K562 (cell line): Measurements from ENCODE around the gene SAMD9. TPM values are rescaled to one million over a fixed set of nuclear protein-coding genes. Genes with fewer than 3 reads are reported as not detected.
A peak's percentile ranks its signal among the peaks of the same experiment; 100 is the strongest.

ENCODE experiments used
- ATAC-seq: fragments of 200-7000 bp; cut with Tn5 transposase; 3 replicates; pipeline ENCODE4 v1.9.1; 2020; ENCODE audit warnings: moderate library complexity
- BruUV-seq: library from RNA; stranded (reverse); fragments of 400-500 nt; replicated peaks from 2 replicates; lab custom pipeline; 2021; lab: Mats Ljungman, UMichigan
- CTCF ChIA-PET: fragments of 300-600 bp; formaldehyde crosslinking; extraction: SDS; loops from one replicate; lab custom pipeline; 2021; ENCODE audit warnings: low intra/inter-chr PET ratio; lab: Yijun Ruan, JAX
- POLR2A ChIA-PET: fragments of 300-600, 350-650 bp; sonication (Branson Sonifier 250); formaldehyde crosslinking; extraction: SDS; loops from one replicate; lab custom pipeline; 2021; ENCODE audit warnings: antibody characterized with exemption, inconsistent platforms; lab: Yijun Ruan, JAX
- DNase-seq, 4 experiments: peaks; one replicate each; pipeline versions ENCODE4 v3.0.0 to v3.0.0-alpha.2; 2011 to 2018; ENCODE audit warnings: low spot score in 3 of 4, mixed read lengths in 3 of 4; ENCODE audit errors: extremely low read depth in 1 of 4
- FAIRE-seq: peaks from 2 replicates; lab custom pipeline; 2011; peaks lifted over from hg19 to GRCh38; lab: Jason Lieb, UNC
- H2AFZ ChIP-seq: 2 replicates; pipeline ENCODE4 v1.6.0; 2011; ENCODE audit warnings: low read depth, low read length, control low read depth, inconsistent platforms
- H3K27ac ChIP-seq: fragments of 200-600 bp; 3 replicates; pipeline ENCODE4 v1.8.0; 2011; ENCODE audit warnings: low read depth, mild to moderate bottlenecking, control low read depth, inconsistent platforms, low read length, moderate library complexity, mixed read lengths; ENCODE audit errors: extremely low read depth
- H3K27me3 ChIP-seq, 2 experiments: fragments of 300-600 bp in 1 of 2; 2 replicates in 1 of 2; 3 replicates in 1 of 2; pipeline versions ENCODE4 v1.6.0 to v1.8.0; 2011; ENCODE audit warnings: inconsistent platforms in 2 of 2, low read length in 2 of 2, mild to moderate bottlenecking in 1 of 2, mixed read lengths in 1 of 2, moderate library complexity in 1 of 2; ENCODE audit not compliant: control insufficient read depth in 2 of 2, insufficient read depth in 2 of 2
- H3K36me3 ChIP-seq: fragments of 300-600 bp; 3 replicates; pipeline ENCODE4 v1.8.0; 2011; ENCODE audit warnings: mild to moderate bottlenecking, low read length, inconsistent platforms; ENCODE audit not compliant: control insufficient read depth, insufficient read depth
- H3K4me1 ChIP-seq, 2 experiments: fragments of 200-600 bp in 1 of 2; replicated peaks in 1 of 2; 2 replicates in 1 of 2; 3 replicates in 1 of 2; pipeline versions ENCODE4 v1.5.1 to v1.8.0; 2011; ENCODE audit warnings: inconsistent platforms in 2 of 2, low read length in 2 of 2, mild to moderate bottlenecking in 1 of 2, mixed read lengths in 1 of 2, moderate library complexity in 1 of 2; ENCODE audit not compliant: control insufficient read depth in 2 of 2, insufficient read depth in 2 of 2
- H3K4me2 ChIP-seq: 2 replicates; pipeline ENCODE4 v1.6.1; 2011; ENCODE audit warnings: low read length, control low read depth, inconsistent platforms, mixed read lengths; ENCODE audit not compliant: insufficient read depth
- H3K4me3 ChIP-seq: fragments of 200-600 bp; sonication (generic), shearing (Covaris generic); 2 replicates; pipeline ENCODE4 v1.5.1; 2016; ENCODE audit warnings: control low read depth, inconsistent platforms
- H3K79me2 ChIP-seq: fragments of 200-600 bp; 3 replicates; pipeline ENCODE4 v1.8.0; 2011; ENCODE audit warnings: low read length, inconsistent platforms; ENCODE audit not compliant: control insufficient read depth, insufficient read depth
- H3K9ac ChIP-seq, 2 experiments: 2 replicates each; pipeline versions ENCODE4 v1.6.0 to v1.6.1; 2011; ENCODE audit warnings: low read depth in 2 of 2, low read length in 2 of 2, control low read depth in 1 of 2, inconsistent platforms in 1 of 2, mild to moderate bottlenecking in 1 of 2, mixed read lengths in 1 of 2; ENCODE audit not compliant: insufficient read depth in 1 of 2
- H3K9me1 ChIP-seq: one replicate; pipeline ENCODE4 v1.6.0; 2011; ENCODE audit warnings: inconsistent platforms, mild to moderate bottlenecking, low read length, moderate library complexity; ENCODE audit not compliant: control insufficient read depth, insufficient read depth
- H3K9me3 ChIP-seq: replicated peaks from 2 replicates; pipeline ENCODE4 v1.5.1; 2011; ENCODE audit warnings: low read depth, low read length, inconsistent platforms; ENCODE audit not compliant: control insufficient read depth, insufficient read depth
- H4K20me1 ChIP-seq: replicated peaks from 2 replicates; pipeline ENCODE4 v1.6.1; 2011; ENCODE audit warnings: low read length, inconsistent platforms, mixed read lengths; ENCODE audit not compliant: control insufficient read depth, insufficient read depth
- ARHGAP35 ChIP-seq: fragments of 450-650 bp; IDR thresholded peaks from 2 replicates; pipeline ENCODE4 v1.6.1; 2018; ENCODE audit not compliant: partially characterized antibody
- ATF7 ChIP-seq: fragments of 450-650 bp; IDR thresholded peaks from 2 replicates; pipeline ENCODE4 v1.7.1; 2014; ENCODE audit warnings: mild to moderate bottlenecking, moderate library complexity
- CREM ChIP-seq: IDR thresholded peaks from 2 replicates; pipeline ENCODE4 v1.6.1; 2014; ENCODE audit warnings: antibody characterized with exemption, low read depth
- FOXA1 ChIP-seq: fragments of 450-650 bp; IDR thresholded peaks from 2 replicates; pipeline ENCODE4 v1.6.1; 2016; ENCODE audit warnings: mild to moderate bottlenecking, borderline replicate concordance
- MAFG ChIP-seq: fragments of 450-650 bp; conservative IDR thresholded peaks from 2 replicates; pipeline ENCODE4 v1.6.1; 2016; ENCODE audit warnings: missing genetic modification characterization, missing compliant biosample characterization
- MAFK ChIP-seq: IDR thresholded peaks from 2 replicates; pipeline ENCODE4 v1.6.1; 2011; ENCODE audit warnings: low read length, improper control_type of control experiment
- NFE2 ChIP-seq: IDR thresholded peaks from 2 replicates; pipeline ENCODE4 v1.6.1; 2014; ENCODE audit warnings: antibody characterized with exemption, low read depth
- PML ChIP-seq: IDR thresholded peaks from 2 replicates; pipeline ENCODE4 v1.6.1; 2012; ENCODE audit warnings: low read length, inconsistent platforms
- POLR2H ChIP-seq: IDR thresholded peaks from 2 replicates; pipeline ENCODE4 v1.6.1; 2016; ENCODE audit warnings: missing genetic modification characterization, low read depth, mild to moderate bottlenecking, control low read depth, missing compliant biosample characterization, moderate library complexity
- RFX7 ChIP-seq: fragments of 250-450 bp; sonication (Bioruptor Pico); IDR thresholded peaks from 2 replicates; pipeline ENCODE4 v1.5.1; 2021; ENCODE audit warnings: mild to moderate bottlenecking
- ZNF143 ChIP-seq: sonication (generic); formaldehyde crosslinking; IDR thresholded peaks from 2 replicates; pipeline ENCODE4 v1.9.0; 2022; ENCODE audit warnings: mild to moderate bottlenecking, missing genetic modification reagents
- ZNF316 ChIP-seq: fragments of 450-650 bp; IDR thresholded peaks from 2 replicates; pipeline ENCODE4 v1.6.1; 2016
- ZNF551 ChIP-seq: fragments of 250-450 bp; sonication (Bioruptor Pico); IDR thresholded peaks from 2 replicates; pipeline ENCODE4 v1.5.0; 2021; ENCODE audit warnings: mild to moderate bottlenecking, moderate library complexity
- WGBS: fragments of 100-300 bp; shearing (Covaris generic); methylation state at CpG from one replicate; pipeline ENCODE4 v1.1.6; 2016; ENCODE audit warnings: low coverage, mixed read lengths; ENCODE audit not compliant: insufficient coverage; ENCODE audit errors: missing lambda C conversion rate; 5-methylcytosine and 5-hydroxymethylcytosine counted together
- in situ Hi-C: fragments of 300-500 bp; cut with MboI; formaldehyde crosslinking; loops from 4 replicates; pipeline ENCODE4 v1.15.0; 2018; ENCODE audit warnings: inconsistent platforms, mixed read lengths
- intact Hi-C: fragments of 100-400 bp; cut with micrococcal nuclease; formaldehyde crosslinking; loops from 2 replicates; pipeline ENCODE4 v1.14.2; 2022
- polyA plus RNA-seq, 8 experiments: library from polyadenylated mRNA; depleted of rRNA in 4 of 8; stranded (reverse) in 5 of 8; unstranded in 3 of 8; fragments of >200 nt; fragmentation: Nextera tagmentation in 2 of 8; fragmentation: Illumina TruSeq in 1 of 8; extraction: Ambion mirVana in 2 of 8; extraction: Trizol in 1 of 8; gene quantifications; 2 replicates each; pipeline versions ENCODE4 v1.2.1 to v1.2.3, GENCODE V29; 2011 to 2014; ENCODE audit warnings: inconsistent platforms in 1 of 8, missing spikeins in 1 of 8
- total RNA-seq, 7 experiments: library from RNA; depleted of rRNA in 6 of 7; stranded (reverse); fragments of >200 nt in 6 of 7; fragmentation: Illumina TruSeq in 2 of 7; extraction: Trizol in 2 of 7; gene quantifications; 2 replicates each; pipeline versions ENCODE4 v1.2.1 to v1.2.3, GENCODE V29; 2011 to 2021; ENCODE audit warnings: low replicate concordance in 1 of 7
- TF ChIP-seq, protein P1 (sequence below): conservative IDR thresholded peaks from 2 replicates; pipeline ENCODE4 v1.6.1; 2011; ENCODE audit warnings: low read depth, mild to moderate bottlenecking, low read length; ENCODE audit not compliant: control insufficient read depth
- TF ChIP-seq, protein P2 (sequence below): fragments of 250-450 bp; sonication (Bioruptor Pico); IDR thresholded peaks from 2 replicates; pipeline ENCODE4 v1.8.0; 2021; ENCODE audit warnings: moderate library complexity, mild to moderate bottlenecking, inconsistent platforms

Gene SAMD9
- total and polyA plus RNA-seq, 9 of the 15 experiments (the other 6 are each of a cell fraction or from before 2014, with no cell fraction given): 1.0 to 4.0 (median 1.9) TPM

DNA sequence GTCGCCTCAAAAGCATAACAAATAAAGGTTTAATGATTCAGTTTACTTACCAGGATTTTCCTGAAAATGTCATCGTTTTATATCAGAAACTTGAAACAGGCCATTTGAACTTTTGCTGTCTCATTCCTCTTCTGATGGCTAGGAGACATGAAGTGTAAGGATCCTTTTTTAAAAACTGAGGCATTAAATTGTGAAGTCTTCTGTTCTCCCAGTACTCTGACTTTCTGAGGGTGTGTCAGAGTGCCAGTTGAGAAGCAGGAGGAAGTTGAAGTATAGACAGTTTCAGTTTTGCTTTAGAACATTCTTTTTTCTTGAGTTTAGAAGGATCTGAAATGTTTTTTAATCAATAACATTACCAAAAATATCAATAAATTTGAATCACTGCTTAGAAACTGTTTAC is 30.4 kb upstream of the SAMD9 start, which contains the start of gene SAMD9L:
SAMD9L (minus strand) TSS at position 242 of the 400 bp plus-strand sequence. CDS start 12,414 bp downstream, outside the sequence.
- WGBS: 6% methylated on average over 2 of the region's 2 CpGs
- H4K20me1 ChIP-seq: no peaks in the 10 kb centered on the region
- POLR2A ChIA-PET: no interaction called here
- TF ChIP-seq FOXA1 (no peak), NFE2 (peak; percentile 55), ATF7 (no peak), ZNF551 (CRISPR knock-in tag) (no peak), POLR2H (tag) (0 out of 2 replicates have a peak, but pooled peaks have one; percentile 32), CREM (no peak), ARHGAP35 (no peak), MAFK (0 out of 2 replicates have a peak, but pooled peaks have one; percentile 5), PML (no peak), ZNF316 (peak; percentile 48), RFX7 (CRISPR knock-in tag) (no peak), ZNF143 (no peak), MAFG (tag) (0 out of 2 replicates have a peak, but pooled peaks have one; percentile 6)
- TF ChIP-seq, protein P1, sequence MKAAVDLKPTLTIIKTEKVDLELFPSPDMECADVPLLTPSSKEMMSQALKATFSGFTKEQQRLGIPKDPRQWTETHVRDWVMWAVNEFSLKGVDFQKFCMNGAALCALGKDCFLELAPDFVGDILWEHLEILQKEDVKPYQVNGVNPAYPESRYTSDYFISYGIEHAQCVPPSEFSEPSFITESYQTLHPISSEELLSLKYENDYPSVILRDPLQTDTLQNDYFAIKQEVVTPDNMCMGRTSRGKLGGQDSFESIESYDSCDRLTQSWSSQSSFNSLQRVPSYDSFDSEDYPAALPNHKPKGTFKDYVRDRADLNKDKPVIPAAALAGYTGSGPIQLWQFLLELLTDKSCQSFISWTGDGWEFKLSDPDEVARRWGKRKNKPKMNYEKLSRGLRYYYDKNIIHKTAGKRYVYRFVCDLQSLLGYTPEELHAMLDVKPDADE: no peak
- TF ChIP-seq, protein P2, sequence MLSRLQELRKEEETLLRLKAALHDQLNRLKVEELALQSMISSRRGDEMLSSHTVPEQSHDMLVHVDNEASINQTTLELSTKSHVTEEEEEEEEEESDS (CRISPR knock-in tag): no peak
- ATAC-seq (peak; percentile 23; the same call in 1 of the 3 replicates), FAIRE-seq (peak; percentile 44), DNase-seq (no peak)
- intact Hi-C loops (no loop called here), in situ Hi-C loops (no loop called here)
- H3K79me2 ChIP-seq: no peaks in the 10 kb centered on the region
- BruUV-seq: no TSS peak
- peak within 1 kb of the TSS; percentile 51 for H3K4me2 ChIP-seq
- peak within 1 kb of the TSS; percentile 82 for H2AFZ ChIP-seq
- H3K9ac ChIP-seq: 0 out of 4 replicates have a peak within 1 kb of the TSS, but pooled peaks of 1 of the 2 experiments have one; percentile 6
- no peaks in the 10 kb centered on the region for H3K9me1 ChIP-seq
- H3K27ac ChIP-seq: peak within 1 kb of the TSS; percentile 23; the same call in 1 of the 3 replicates
- no peaks in the 10 kb centered on the region for H3K9me3 ChIP-seq
- H3K4me1 ChIP-seq: peaks cover 0 to 12% of the 10 kb centered on the region in 2 experiments; a peak in 1 of 5 replicates
- peaks cover 0 to 4% of the 10 kb centered on the region in 2 experiments; a peak in 1 of 5 replicates for H3K27me3 ChIP-seq
- H3K4me3 ChIP-seq: no peak within 1 kb of the TSS
- CTCF ChIA-PET: no interaction called here
- H3K36me3 ChIP-seq: no peaks in the 10 kb centered on the region
